Fibroblast of skin of left quadriceps (primary cell): ENCODE results near the gene SPDYE2B.
"Not testable (repeated sequence)": the region's sequence is repeated elsewhere in the genome, so short reads cannot be mapped to it uniquely, and the experiment has no call there.

Experiments
- DNase-seq, 2 experiments: peaks; one replicate each; pipeline ENCODE4 v3.0.0-alpha.2; 2013; ENCODE audit warnings: low read depth in 2 of 2

Gene SPDYE2B

GRCh38 chr7:102698962-102699750 is 49.0 kb downstream of the SPDYE2B start:
- not testable (repeated sequence) for DNase-seq
